ENCODE measurements around the gene ZDHHC19.
A peak's percentile ranks its signal among the peaks of the same experiment; 100 is the strongest.
"Not testable (repeated sequence)": the region's sequence is repeated elsewhere in the genome, so short reads cannot be mapped to it uniquely, and the experiment has no call there.

The ZDHHC19 gene

DNA sequence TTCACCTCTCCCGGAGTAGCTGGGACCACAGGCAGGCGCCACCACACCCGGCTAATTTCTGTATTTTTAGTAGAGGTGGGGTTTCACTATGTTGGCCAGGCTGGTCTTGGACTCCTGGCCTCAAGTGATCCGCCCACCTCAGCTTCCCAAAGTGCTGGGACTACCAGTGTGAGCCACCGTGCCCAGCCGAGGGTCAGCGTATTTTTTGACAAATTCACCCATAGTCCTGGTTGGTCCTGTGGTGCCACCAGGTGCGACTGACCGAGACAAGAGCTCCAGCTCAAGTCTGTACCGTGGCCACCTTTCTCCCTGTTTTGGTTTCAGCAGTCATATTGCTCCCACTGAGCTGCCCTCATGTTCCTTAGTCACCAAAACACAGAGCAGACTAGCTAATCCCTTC lies 13.9 kb upstream of the ZDHHC19 start:
- no peak for DNase-seq (ENCODE audit: low spot score)

DNA sequence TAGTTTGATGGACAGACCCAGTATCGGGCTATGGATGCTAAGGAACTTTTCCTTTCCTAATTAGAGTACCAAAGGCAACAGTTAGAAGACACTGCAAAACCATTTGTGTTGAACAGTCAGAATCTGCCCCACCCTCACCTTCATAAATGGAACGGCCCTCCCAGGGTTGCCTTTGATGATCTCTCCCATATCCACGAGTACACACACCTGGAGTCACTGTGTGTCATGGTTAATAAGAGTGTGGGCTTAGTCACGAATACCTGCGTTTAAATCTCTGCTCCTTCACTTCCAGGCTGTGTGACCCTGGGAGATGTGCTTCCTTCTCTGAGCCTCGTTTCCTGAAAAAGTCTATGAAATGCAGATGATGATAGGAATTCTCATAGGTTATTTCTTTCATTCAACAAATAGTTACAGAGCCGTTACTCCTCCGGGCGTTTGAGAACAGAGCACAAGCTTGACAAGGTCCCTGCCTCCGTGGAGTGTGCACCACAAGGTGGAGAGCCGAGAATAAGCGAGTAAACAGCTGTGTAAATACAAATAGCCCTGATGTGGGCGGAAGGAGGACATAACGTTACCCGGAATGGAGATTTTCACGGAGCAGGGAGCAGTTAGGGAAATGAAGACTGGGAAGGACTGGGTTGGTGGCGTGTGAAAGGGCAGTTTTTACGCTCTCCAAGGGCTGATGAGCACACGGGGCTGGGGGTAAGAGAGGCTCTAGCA lies 11.8 kb upstream of the ZDHHC19 start:
- no peak for DNase-seq (ENCODE audit: low spot score)

DNA sequence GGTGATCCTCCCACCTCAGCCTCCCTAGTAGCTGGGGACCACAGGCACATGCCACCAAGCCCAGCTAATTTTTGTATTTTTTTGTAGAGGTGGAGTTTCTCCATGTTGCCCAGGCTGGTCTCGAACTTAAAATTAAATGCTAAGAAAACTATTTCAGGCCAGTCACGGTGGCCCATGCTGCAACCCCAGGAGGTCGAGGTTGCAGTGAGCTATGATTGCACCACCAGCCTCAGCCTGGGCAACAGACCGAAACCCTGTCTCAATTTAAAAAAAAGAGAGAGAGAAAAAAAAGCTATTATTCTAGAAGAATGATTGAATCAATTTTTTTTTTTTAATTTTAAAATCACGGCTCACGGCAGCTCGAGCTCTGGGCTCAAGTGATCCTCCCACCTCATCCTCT lies 9.8 kb upstream of the ZDHHC19 start:
- DNase-seq (ENCODE audit: low spot score): no peak

DNA sequence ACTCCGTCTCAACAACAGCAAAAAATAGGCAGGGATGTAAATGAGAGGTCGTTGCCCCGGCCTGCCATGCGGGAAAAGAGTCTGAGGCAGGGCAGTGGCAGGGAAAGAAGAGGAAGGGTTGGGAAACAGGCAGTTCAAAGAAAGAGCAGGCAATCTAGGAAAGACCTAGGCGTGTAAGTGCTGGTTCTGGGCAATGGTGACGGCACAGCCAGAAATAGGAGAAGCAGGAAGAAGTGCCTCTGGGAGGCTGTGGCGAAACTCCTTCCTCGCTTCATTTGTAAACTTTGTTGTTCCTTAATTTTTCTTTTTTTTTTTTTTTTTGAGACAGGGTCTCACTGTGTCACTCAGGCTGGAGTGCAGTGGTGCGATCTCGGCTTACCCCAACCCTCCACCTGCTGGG lies 9.4 kb upstream of the ZDHHC19 start:
- no peak for DNase-seq (ENCODE audit: low spot score)

DNA sequence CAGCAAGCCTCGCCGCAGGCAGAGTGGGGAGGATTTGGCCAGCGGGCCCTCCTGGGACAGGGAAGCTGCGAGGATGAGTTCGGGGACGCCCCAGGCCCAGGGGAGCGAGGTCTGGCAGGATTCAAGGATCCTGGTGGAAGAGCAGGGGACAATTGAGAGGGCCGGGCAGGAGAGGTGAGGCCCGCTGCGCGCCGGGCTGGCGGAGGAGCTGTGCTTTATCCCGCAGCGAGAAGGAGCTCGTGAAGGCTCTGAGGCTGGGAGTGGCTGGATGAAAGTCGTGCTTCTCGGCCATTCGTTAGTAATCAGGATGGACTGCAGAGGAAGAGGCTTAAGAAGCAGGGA lies 8.7 kb upstream of the ZDHHC19 start:
- DNase-seq (ENCODE audit: low spot score): no peak

DNA sequence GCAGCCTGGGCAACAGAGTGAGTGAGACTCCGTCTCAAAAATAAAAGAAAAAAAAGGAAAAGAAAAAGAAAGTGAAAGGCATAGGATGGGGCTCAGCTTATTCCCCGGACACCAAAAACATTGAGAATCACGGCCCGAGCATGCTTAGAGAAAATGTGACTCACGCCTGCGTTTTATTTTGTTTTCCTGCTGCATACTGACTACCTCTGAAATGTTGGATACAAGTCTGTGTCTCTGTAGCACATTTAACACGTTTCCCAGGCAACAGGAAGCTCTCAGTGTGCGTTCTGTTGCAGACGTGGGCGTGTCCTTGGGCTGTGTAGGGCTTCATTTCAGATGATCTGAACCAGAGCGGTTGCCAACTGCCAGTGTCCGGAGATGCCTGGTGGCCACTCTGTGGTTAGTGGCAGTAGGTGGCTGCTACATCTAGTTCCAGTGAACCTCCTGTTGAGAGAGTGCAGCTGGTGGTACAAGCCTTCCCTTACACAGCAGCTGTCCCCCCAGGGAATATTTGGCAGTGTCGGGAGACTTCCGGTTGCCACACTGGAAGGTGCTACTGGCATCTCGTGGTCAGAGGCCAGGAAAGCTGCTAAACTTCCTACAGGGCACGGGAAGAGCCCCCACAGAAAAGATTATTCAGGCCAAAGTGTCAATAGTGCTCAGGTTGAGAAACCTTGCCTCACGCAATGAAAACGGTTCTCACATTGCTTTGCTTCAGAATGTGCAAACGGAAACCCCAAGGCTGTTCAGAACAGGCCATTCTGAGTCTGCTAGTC lies 8.2 kb upstream of the ZDHHC19 start:
- DNase-seq (ENCODE audit: low spot score): peak; percentile 61

DNA sequence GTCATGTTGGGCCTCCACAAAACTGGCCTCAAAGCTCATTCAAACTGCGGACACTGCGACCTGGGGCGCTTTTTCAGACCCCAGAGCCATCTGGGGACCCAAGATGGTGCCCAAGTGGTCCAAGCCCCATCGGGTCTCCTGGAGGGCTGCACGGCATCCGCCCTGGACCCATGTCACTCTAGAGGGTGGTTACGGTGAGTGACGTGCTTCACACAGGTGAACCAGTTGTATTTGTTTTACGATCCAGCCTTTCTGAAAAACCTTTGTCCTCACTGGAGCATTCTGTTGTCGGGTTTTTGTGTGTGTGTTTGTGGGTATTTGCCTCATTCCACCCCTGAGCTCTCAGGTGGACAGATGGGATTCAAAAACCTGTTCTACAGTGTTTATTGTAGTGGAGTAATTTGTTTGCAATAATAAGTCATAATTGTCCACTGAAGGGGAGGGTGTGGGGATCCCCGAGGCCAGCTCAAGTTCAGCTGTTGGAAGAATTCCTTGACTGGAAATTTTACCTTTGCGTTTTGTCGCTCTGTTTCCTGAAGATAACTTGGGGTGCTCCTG lies 7.0 kb upstream of the ZDHHC19 start:
- no peak for DNase-seq (ENCODE audit: low spot score)

DNA sequence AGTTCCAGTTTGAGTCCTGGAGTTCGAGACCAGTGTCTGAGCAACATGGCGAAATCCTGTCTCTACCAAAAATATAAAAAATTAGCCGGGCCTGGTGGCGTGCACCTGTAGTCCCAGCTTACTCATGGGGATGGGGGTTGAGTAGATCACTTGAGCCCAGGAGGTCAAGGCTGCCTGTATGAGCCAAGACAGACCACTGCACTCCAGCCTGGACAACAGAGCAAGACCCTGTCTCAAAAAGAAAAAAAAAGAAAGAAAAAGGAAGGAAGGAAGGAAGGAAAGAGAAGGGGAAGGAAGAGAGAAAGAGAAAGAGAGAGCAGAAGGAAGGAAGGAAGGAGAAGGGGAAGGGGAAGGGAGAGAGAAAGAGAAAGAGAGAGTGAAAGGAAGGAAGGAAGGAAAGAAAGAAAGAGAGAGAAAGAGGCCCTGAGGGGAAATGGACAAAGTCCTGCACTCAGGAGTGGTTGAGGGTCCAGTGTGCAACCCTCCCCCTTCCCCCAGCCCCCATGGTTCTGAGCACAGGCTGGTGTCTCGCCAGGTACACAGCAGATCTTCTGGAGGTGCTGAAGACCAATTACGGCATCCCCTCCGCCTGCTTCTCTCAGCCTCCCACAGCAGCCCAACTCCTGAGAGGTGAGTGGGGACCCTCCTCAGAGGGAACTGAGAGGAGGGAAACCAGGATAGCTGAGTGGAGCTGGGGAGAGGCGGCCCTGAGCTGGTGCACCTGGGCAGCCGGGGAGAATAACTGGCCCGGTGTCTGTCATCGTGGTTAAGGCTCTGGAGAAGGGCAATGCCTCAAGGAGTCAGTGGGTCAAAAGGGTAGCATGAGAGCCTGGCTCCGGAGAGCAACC lies 6.3 kb upstream of the ZDHHC19 start:
- no peak for DNase-seq (ENCODE audit: low spot score)

DNA sequence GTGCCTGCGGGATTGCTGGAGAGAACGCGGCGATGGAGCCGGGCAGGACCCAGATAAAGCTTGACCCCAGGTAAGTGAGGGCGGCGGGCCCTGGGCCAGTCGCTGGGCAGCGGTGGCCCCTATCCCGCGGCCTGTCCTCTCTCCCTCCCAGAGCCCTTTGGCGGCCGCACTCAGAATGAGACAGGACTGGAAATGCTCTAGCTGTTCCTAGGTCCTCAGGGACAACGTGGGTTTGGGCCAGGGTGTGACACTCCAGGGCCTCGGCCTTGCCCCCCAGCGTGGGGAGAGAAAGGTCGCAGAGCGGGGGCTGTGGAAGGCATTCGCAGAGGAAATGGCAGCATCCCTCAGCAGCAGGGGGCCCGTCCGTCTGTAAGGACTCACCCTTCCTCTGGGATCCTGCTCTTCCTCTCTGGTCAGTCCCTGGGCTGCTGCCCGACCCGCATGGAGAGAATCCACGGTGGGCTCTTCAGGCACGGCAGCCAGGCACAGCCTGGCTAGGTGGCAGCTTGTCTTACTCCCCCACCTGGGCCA lies 5.5 kb upstream of the ZDHHC19 start:
- DNase-seq (ENCODE audit: low spot score): no peak

DNA sequence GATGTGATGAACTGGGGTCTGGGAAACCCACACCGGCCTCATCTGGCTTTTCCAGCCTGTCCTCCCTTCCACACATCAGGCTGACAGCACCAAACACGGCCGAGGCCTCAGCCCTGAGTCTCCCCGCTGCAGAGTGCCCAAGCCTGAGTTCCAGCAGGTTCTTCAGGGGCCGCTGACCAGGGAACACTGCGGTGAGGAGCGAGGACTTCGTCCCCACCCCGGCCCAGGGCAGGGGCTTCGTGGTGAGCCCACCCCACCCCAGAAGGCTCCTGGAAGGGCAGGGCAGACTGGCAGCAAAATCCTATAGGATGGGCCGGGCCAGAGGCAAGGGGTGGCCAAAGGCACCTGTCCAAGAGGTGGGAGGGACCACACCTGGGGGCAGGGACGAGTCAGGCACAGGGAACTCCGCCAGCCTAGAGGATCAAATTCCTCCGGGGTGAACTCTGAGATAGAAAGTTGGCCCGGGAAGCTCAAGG lies 4.9 kb upstream of the ZDHHC19 start, which contains the start of gene SLC51A:
Gene SLC51A (plus strand): TSS at position 446 of the 476 bp plus-strand sequence. CDS start 179 bp downstream, outside the sequence.
- peak; percentile 79 for DNase-seq (ENCODE audit: low spot score)

DNA sequence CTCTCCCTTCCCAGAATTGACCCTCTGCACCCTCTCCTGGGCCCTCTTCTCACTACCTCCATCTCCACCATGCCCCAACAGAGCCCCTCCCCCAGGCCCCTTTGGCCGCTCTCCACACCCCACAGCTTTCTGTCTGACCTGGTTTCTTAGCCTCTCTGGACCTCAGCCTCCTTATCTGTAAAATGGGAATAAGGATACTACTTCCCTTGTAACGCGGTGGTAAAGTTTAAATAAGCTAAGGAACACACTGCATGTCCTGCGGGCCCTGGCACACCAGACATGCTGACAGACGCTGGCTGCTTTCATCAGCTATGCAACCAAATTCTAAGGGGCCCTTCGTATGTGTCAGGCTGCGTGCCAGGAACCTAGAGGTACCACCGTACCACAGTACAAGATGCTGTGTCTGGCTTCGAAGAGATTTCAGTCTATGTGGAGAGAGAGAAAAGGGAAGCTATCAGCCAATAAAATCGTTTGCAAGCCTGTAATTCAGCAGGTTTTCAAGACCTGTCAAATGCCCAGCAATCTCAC lies 4.4 kb upstream of the ZDHHC19 start:
- no peak for DNase-seq (ENCODE audit: low spot score)

DNA sequence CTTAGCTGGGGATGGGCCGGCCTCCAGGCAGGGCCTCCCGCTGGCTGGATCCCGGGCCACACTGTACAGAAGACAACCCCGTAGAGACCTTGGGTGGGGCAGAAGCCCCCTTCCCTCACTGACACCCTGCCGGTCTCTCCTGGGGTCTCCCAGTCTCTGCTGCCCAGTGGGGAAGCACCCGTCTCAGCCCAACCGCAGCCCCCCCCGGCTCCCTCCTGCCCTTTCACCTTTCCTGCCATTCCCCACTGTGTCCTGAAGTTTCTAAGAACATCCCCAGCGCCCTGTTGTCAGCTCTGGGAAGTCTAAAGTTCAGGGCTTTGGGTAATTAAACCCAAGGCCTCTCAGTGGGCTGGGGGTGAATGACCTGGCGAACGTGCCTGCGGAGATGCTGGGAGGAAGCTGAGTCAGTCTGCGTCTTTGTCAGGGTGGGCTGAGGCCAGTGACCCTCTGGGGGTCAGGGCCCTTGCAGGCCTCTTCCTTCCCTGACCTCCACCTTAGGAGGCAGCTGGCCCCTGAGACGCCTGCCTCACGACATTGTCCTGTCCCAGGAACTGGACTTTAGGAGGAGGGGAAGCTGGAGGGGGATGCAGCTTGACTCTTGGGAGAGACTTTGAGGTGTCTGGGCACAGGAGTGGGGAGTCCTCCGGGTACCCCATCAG lies 3.7 kb upstream of the ZDHHC19 start:
- DNase-seq (ENCODE audit: low spot score): no peak

DNA sequence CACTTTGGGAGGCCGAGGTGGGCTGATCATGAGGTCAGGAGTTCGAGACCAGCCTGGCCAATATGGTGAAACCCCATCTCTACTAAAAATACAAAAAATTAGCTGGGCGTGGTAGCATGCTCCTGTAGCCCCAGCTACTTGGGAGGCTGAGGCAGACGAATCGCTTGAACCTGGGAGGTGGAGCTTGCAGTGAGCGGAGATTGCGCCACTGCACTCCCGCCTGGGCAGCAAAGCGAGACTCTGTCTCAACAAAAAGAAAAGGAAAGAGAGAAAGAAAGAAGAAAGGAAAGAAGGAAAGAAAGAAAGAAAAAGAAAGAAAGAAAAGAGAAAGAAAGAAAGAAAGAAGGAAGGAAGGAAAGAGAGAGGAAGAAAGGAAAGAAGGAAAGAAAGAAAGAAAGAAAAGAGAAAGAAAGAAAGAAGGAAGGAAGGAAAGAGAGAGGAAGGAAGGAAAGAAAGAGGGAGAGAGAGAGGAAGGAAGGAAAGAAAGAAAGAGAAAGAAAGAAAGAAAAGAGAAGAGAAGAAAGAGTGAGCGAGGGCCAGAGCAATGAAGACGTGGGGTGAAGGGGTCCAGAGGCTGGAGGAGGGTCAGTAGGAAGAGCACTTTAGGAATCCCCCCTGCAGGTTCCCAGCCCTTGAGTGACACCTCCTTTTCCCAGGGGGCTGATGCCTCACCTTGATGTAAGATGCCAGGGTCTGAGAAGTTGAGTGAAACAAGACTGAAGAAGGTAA lies 1.1 kb downstream of the ZDHHC19 start:
- not testable (repeated sequence) for DNase-seq (ENCODE audit: low spot score)

DNA sequence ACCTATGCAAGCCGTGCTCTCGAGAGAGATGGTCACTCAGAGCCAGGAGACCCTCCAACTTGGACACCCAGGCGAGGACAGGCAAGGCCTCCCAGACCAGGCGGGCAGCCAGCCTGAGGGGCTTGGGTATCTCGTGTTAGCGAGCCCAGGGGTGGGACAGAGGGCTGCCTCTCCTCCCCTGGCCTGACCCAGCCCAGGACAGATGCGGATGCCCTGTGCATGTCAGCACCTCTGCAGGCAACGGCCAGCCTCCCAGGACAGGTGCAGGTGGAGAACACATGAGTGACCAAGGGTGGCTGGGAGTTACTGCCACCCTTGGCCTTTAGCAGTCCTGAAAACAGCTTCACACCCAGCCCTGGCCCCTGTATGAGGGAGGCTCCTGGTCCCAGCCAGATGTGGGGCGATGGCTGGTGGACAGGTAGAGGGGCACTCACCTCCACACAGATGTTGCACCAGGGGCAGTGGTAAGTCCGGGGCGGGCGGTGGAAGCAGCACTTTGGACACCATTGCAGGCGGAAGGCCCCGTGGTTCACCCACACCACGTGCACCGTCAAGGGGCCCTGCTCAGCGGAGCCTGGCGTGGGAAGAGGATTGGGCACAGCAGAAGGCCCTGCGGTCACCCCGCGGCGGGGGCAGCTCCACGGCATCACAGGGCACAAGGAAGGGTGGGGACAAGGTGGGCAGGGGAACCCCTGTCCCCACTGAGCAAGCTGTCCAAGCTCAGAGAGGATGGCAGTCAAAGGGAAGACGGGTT lies 2.1 kb downstream of the ZDHHC19 start:
- DNase-seq (ENCODE audit: low spot score): no peak

DNA sequence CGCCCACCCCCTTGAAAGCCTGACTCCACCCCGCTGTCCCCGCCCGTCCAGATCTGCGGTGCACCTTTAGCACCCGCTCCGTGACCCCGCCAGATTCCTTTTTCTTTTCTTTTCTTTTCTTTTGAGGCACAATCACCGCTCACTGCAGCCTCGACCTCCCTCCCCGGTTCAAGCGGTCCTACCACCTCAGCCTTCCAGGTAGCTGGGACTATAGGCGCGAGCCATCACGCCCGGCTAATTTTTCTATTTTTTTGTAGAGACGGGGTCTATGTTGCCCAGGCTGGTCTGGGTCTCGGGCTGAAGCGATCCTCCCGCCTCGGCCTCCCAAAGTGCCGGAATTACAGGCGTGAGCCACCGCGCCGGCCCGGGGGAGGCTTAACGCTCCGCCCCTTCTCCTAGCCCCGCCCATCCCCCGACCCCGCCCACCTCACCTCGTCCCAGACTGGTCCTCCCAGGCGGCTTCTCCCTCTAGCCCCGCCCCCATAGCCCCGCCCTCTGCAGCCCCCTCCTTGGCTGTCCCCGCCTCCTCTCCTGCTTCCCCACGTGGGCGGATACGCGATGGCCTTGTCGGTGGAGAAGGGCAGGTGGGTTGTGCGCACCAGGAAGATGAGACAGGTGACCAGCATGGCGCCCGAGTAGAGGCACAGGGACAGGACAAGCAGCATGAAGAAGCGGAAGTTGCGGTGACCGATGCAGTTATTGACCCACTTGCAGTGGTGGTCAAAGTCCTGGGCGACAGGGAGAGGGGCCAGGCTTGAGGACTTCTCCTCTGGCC lies 3.2 kb downstream of the ZDHHC19 start:
- DNase-seq (ENCODE audit: low spot score): peak; percentile 99

DNA sequence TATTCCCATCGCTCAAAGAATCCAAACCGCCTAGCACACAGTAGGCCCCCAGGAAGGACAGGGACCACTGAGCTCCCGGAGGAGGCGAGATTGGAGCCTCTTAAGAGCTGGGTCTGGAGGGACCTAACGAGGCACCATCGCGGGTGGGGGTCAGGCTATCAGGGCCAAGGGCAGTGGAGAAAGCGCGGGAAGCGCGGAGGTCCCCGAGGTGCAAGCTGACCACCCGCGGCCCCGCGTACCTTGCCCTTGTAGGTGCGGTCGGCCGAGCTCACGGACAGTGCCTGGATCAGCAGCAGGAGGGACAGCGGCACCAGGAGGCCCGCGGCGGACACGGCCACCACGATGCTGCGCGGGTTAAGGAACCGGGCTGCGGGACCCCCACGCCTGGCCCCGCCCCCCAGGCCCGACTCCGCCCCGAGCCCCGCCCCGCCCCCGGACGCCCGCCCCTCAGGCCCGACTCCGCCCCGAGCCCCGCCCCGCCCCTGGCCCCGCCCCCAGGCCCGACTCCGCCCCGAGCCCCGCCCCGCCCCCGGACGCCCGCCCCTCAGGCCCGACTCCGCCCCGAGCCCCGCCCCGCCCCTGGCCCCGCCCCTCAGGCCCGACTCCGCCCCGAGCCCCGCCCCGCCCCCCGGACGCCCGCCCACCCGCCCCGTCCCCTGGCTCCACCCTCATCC lies 3.9 kb downstream of the ZDHHC19 start:
- peak; percentile 80 for DNase-seq (ENCODE audit: low spot score)

DNA sequence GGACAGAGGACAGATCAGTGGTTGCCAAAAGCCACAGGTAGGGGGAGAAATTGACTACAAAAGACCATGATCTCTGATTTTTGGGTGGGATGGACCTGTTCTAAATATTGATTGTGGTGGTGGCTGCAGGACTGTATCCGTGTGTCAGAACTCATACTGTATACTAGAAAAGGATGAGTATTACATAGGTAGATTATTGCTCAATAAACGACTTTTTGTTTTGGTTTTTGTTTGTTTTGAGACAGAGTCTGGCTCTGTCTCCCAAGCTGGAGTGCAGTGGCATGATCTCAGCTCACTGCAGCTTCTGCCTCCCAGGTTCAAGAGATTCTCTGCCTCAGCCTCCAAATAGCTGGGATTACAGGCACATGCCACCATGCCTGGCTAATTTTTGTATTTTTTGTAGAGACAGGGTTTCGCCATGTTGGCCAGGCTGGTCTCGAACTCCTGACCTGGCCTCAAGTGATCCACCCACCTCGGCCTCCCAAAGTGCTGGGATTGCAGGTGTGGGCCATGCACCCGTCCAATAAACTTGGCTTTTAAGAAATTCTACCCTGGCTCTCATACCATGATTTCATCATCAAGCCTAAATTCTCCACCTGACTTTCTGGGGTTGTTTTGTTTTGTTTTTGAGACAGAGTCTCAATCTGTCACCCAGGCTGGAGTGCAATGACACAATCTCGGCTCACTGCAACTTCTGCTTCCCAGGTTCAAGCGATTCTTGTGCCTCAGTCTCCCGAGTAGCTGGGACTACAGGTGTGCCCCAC lies 5.6 kb downstream of the ZDHHC19 start:
- DNase-seq (ENCODE audit: low spot score): not testable (repeated sequence)

DNA sequence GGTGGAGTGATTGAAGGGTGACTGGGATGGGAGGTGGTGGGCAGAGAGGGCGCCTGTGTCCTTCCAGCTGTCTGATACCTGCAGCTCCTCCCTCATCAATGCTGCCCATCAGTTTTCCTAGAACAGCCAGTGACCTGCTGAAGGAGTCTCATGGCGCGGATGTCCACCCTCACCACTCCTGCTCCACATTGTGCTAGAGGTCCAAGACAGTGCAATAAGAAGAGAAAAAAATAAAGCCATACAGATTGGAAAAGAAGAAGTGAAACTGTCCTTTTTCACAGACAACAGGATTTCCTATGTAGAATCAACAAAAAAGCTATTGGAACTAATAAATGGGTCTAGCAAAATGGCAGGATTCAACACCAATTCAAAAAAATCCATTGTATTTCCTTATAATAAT lies 7.4 kb downstream of the ZDHHC19 start:
- no peak for DNase-seq (ENCODE audit: low spot score)

Data from iPS-NIHi11 (cell line).